ENCODE data around the gene LRRD1. TPM values are rescaled to one million over a fixed set of nuclear protein-coding genes. Genes with fewer than 3 reads are reported as not detected.

Gene LRRD1
- total RNA-seq, 1 experiment from 2014 or later: not detected

DNA sequence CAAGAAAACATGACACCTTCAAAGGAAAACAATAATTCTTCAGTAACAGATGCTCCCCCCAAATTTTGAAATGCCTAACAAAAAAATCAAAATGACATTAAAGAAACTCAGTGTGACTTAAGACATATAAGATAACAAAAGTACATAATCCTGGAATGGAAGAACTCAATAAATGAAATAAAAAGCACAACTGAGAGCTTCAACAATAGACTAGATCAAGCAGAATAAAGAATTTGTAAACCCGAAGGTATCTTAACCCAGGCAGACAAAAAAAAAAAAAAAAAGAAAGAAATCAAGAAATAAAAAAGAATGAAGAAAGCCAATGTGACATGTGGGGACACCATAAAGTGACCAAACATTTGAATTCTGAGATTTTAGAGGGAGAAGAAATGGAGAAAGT lies 27.7 kb upstream of the LRRD1 start:
- Mint-ChIP-seq H3K4me1 (no peaks in the 10 kb centered on the region), H3K4me3 (no peak overlapping the region), H3K27me3 (ENCODE audit: low read depth) (no peaks in the 10 kb centered on the region), H3K36me3 (ENCODE audit: insufficient read depth in 1 of 3, low read depth in 3 of 3) (peaks cover 6 to 28% (median 19%) of the 10 kb centered on the region in 3 experiments; a peak in 6 of 7 replicates), H3K27ac (no peak overlapping the region), H3K9me3 (no peaks in the 10 kb centered on the region)
- H3K23ac ChIP-seq (ENCODE audit: insufficient read length, low read depth, low read length): no peak overlapping the region
- H2BK120ac ChIP-seq (ENCODE audit: low read depth, low read length, poor library complexity, severe bottlenecking): no peak overlapping the region
- no peak overlapping the region for H3K14ac ChIP-seq (ENCODE audit: insufficient read depth, low read length)
- WGBS (ENCODE audit: extremely low coverage, insufficient read length, low lambda C conversion rate): no CpG with 5 or more reads among the region's 1 CpG
- no peak overlapping the region for H3K27ac ChIP-seq (ENCODE audit: insufficient read length, low read depth, low read length)
- no peak overlapping the region for H3K56ac ChIP-seq (ENCODE audit: insufficient read length, low read depth, low read length)
- no peak overlapping the region for H2AK5ac ChIP-seq (ENCODE audit: insufficient read length, low read length)
- H2BK12ac ChIP-seq (ENCODE audit: insufficient read length, low read depth, low read length): no peak overlapping the region
- H2BK15ac ChIP-seq (ENCODE audit: low read depth, low read length): no peak overlapping the region
- H4K91ac ChIP-seq (ENCODE audit: insufficient read length, low read depth, low read length): no peak overlapping the region
- H3K27me3 ChIP-seq (ENCODE audit: insufficient read depth, low read length): no peaks in the 10 kb centered on the region
- no peaks in the 10 kb centered on the region for H3K79me2 ChIP-seq (ENCODE audit: insufficient read depth, low read length)
- no peak for DNase-seq
- no peak overlapping the region for H2AFZ ChIP-seq (ENCODE audit: low read length)
- H3T11ph ChIP-seq (ENCODE audit: low read length): no peak overlapping the region
- no peak overlapping the region for H4K5ac ChIP-seq (ENCODE audit: insufficient read length, low read depth, low read length)
- H3K79me1 ChIP-seq (ENCODE audit: insufficient read depth, low read depth, low read length, poor library complexity, severe bottlenecking): peaks cover 2% of the 10 kb centered on the region
- no peak overlapping the region for H3K18ac ChIP-seq (ENCODE audit: insufficient read length, low read depth, low read length)
- H3K9ac ChIP-seq (ENCODE audit: extremely low read depth, insufficient read length, low read length): no peak overlapping the region
- no peak overlapping the region for H3K4ac ChIP-seq (ENCODE audit: low read depth, low read length)
- H3K4me1 ChIP-seq (ENCODE audit: insufficient read depth, low read length): no peaks in the 10 kb centered on the region
- no peak overlapping the region for H2BK5ac ChIP-seq (ENCODE audit: insufficient read length, low read length)
- no peak overlapping the region for H4K8ac ChIP-seq (replicated peaks; ENCODE audit: insufficient read length, low read depth, low read length)
- H4K20me1 ChIP-seq (ENCODE audit: control insufficient read depth, insufficient read depth, insufficient read length): no peaks in the 10 kb centered on the region
- H2BK20ac ChIP-seq (ENCODE audit: low read depth, low read length, poor library complexity, severe bottlenecking): no peak overlapping the region
- H3K9me3 ChIP-seq (ENCODE audit: control insufficient read depth, low read depth, low read length): no peaks in the 10 kb centered on the region
- TF ChIP-seq, protein P1, sequence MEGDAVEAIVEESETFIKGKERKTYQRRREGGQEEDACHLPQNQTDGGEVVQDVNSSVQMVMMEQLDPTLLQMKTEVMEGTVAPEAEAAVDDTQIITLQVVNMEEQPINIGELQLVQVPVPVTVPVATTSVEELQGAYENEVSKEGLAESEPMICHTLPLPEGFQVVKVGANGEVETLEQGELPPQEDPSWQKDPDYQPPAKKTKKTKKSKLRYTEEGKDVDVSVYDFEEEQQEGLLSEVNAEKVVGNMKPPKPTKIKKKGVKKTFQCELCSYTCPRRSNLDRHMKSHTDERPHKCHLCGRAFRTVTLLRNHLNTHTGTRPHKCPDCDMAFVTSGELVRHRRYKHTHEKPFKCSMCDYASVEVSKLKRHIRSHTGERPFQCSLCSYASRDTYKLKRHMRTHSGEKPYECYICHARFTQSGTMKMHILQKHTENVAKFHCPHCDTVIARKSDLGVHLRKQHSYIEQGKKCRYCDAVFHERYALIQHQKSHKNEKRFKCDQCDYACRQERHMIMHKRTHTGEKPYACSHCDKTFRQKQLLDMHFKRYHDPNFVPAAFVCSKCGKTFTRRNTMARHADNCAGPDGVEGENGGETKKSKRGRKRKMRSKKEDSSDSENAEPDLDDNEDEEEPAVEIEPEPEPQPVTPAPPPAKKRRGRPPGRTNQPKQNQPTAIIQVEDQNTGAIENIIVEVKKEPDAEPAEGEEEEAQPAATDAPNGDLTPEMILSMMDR (conservative IDR thresholded peaks at IDR 0.05): no peak
- H3K23me2 ChIP-seq (ENCODE audit: insufficient read length, low read depth, low read length, poor library complexity, severe bottlenecking): no peaks in the 10 kb centered on the region
- no peak overlapping the region for H3K4me2 ChIP-seq (ENCODE audit: insufficient read depth, insufficient read length, low read length)

Data from H9 (cell line).